Measurements from ENCODE around the gene LTB4R. TPM values are rescaled to one million over a fixed set of nuclear protein-coding genes. Genes with fewer than 3 reads are reported as not detected.

Gene LTB4R
- polyA plus RNA-seq, 1 donor from 2014 or later, result 4.3 TPM

- no peaks in the 10 kb centered on the region for H3K79me2 ChIP-seq (replicated peaks; ENCODE audit: insufficient read depth, low read length)
- H3F3A ChIP-seq (ENCODE audit: insufficient read depth, low read length, poor library complexity, severe bottlenecking), result no peaks in the 10 kb centered on the region
- no peak overlapping the region for H3K27ac ChIP-seq (ENCODE audit: low read length)
- TF ChIP-seq, protein P1, sequence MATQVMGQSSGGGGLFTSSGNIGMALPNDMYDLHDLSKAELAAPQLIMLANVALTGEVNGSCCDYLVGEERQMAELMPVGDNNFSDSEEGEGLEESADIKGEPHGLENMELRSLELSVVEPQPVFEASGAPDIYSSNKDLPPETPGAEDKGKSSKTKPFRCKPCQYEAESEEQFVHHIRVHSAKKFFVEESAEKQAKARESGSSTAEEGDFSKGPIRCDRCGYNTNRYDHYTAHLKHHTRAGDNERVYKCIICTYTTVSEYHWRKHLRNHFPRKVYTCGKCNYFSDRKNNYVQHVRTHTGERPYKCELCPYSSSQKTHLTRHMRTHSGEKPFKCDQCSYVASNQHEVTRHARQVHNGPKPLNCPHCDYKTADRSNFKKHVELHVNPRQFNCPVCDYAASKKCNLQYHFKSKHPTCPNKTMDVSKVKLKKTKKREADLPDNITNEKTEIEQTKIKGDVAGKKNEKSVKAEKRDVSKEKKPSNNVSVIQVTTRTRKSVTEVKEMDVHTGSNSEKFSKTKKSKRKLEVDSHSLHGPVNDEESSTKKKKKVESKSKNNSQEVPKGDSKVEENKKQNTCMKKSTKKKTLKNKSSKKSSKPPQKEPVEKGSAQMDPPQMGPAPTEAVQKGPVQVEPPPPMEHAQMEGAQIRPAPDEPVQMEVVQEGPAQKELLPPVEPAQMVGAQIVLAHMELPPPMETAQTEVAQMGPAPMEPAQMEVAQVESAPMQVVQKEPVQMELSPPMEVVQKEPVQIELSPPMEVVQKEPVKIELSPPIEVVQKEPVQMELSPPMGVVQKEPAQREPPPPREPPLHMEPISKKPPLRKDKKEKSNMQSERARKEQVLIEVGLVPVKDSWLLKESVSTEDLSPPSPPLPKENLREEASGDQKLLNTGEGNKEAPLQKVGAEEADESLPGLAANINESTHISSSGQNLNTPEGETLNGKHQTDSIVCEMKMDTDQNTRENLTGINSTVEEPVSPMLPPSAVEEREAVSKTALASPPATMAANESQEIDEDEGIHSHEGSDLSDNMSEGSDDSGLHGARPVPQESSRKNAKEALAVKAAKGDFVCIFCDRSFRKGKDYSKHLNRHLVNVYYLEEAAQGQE (IDR thresholded peaks at IDR 0.05; ENCODE audit: borderline replicate concordance), result no peak
- TF ChIP-seq SMC3 (conservative IDR thresholded peaks at IDR 0.05; ENCODE audit: poor library complexity), result no peak
- TF ChIP-seq RAD21 (conservative IDR thresholded peaks at IDR 0.05), result no peak
- TF ChIP-seq EZH2 (IDR thresholded peaks at IDR 0.05; ENCODE audit: borderline replicate concordance, insufficient read depth, low read length, poor library complexity, severe bottlenecking), result no peak
- no peak for TF ChIP-seq TAF1 (IDR thresholded peaks at IDR 0.05; ENCODE audit: low read depth)
- TF ChIP-seq CTCF (IDR thresholded peaks at IDR 0.05; ENCODE audit: poor library complexity, severe bottlenecking), result no peak
- TF ChIP-seq MXI1 (conservative IDR thresholded peaks at IDR 0.05; ENCODE audit: poor library complexity, severe bottlenecking), result no peak
- TF ChIP-seq POLR2AphosphoS5 (IDR thresholded peaks at IDR 0.05), result no peak
- TF ChIP-seq EP300 (conservative IDR thresholded peaks at IDR 0.05; ENCODE audit: poor library complexity, severe bottlenecking), result no peak
- H3K27me3 ChIP-seq (ENCODE audit: insufficient read depth, low read depth, low read length), result peaks cover 8% of the 10 kb centered on the region
- no peak overlapping the region for H3K9ac ChIP-seq (ENCODE audit: low read length)
- H2AFZ ChIP-seq (ENCODE audit: low read depth, low read length), result no peak overlapping the region
- H4K20me1 ChIP-seq (ENCODE audit: insufficient read depth), result no peaks in the 10 kb centered on the region
- H3K9me2 ChIP-seq (ENCODE audit: insufficient read depth, low read length), result no peaks in the 10 kb centered on the region
- no peak overlapping the region for H3K4me2 ChIP-seq (ENCODE audit: low read length)
- H3K4me3 ChIP-seq (ENCODE audit: low read length), result no peak overlapping the region
- no peaks in the 10 kb centered on the region for H3K36me3 ChIP-seq (ENCODE audit: insufficient read depth, low read length)
- no peaks in the 10 kb centered on the region for H3K9me3 ChIP-seq (ENCODE audit: low read length)
Measured at GRCh38 chr14:24323341-24323740, 12.0 kb downstream of the LTB4R start.

DNA sequence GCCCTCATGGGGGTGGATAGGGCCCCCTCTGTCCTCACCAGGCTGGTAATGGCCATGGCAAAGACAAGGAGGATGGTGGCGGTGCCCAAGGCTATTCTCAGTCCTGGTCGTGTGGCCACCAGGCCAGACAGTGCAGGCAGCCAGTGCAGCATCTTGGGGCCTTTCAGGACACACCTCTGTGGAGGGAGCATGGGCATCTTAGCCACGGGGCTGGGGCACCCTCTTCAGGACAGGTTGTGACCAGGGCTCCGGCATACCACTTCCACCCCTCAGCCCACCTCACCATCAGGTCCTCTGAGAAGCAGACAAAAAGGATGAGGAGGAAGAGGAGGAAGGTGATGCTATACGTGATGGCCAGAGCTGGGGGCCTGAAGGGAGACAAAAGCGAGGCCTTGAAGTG, 12.7 kb downstream of the LTB4R start:
- H2AFZ ChIP-seq (ENCODE audit: low read depth, low read length), result no peak overlapping the region
- H3K27ac ChIP-seq (ENCODE audit: low read length), result no peak overlapping the region
- peaks cover 7% of the 10 kb centered on the region for H3K27me3 ChIP-seq (ENCODE audit: insufficient read depth, low read depth, low read length)
- no peaks in the 10 kb centered on the region for H3K9me2 ChIP-seq (ENCODE audit: insufficient read depth, low read length)
- H3F3A ChIP-seq (ENCODE audit: insufficient read depth, low read length, poor library complexity, severe bottlenecking), result no peaks in the 10 kb centered on the region
- H3K9ac ChIP-seq (ENCODE audit: low read length), result no peak overlapping the region
- no peaks in the 10 kb centered on the region for H4K20me1 ChIP-seq (ENCODE audit: insufficient read depth)
- H3K36me3 ChIP-seq (ENCODE audit: insufficient read depth, low read length), result no peaks in the 10 kb centered on the region
- H3K4me2 ChIP-seq (ENCODE audit: low read length), result no peak overlapping the region
- H3K4me3 ChIP-seq (ENCODE audit: low read length), result no peak overlapping the region
- no peaks in the 10 kb centered on the region for H3K79me2 ChIP-seq (replicated peaks; ENCODE audit: insufficient read depth, low read length)
- no peaks in the 10 kb centered on the region for H3K9me3 ChIP-seq (ENCODE audit: low read length)
- TF ChIP-seq EZH2 (IDR thresholded peaks at IDR 0.05; ENCODE audit: borderline replicate concordance, insufficient read depth, low read length, poor library complexity, severe bottlenecking) (no peak), MXI1 (conservative IDR thresholded peaks at IDR 0.05; ENCODE audit: poor library complexity, severe bottlenecking) (no peak), SMC3 (conservative IDR thresholded peaks at IDR 0.05; ENCODE audit: poor library complexity) (no peak), RAD21 (conservative IDR thresholded peaks at IDR 0.05) (no peak), POLR2AphosphoS5 (IDR thresholded peaks at IDR 0.05) (no peak), CTCF (IDR thresholded peaks at IDR 0.05; ENCODE audit: poor library complexity, severe bottlenecking) (no peak), TAF1 (IDR thresholded peaks at IDR 0.05; ENCODE audit: low read depth) (no peak), EP300 (conservative IDR thresholded peaks at IDR 0.05; ENCODE audit: poor library complexity, severe bottlenecking) (no peak)
- TF ChIP-seq, protein P1 (IDR thresholded peaks at IDR 0.05; ENCODE audit: borderline replicate concordance), result no peak
